AG04450 (cell line): ENCODE data around the gene MAGI3. TPM values are rescaled to one million over a fixed set of nuclear protein-coding genes. Genes with fewer than 3 reads are reported as not detected.

Experiments used
- CTCF ChIA-PET: fragments of 300-600, 350-600 bp; formaldehyde crosslinking; extraction: SDS; loops from one replicate; lab custom pipeline; 2022; ENCODE audit warnings: antibody characterized with exemption, inconsistent platforms; lab: Charles Lee
- POLR2A ChIA-PET: fragments of 350-600 bp; formaldehyde crosslinking; extraction: SDS; loops from one replicate; lab custom pipeline; 2021; ENCODE audit warnings: antibody characterized with exemption, inconsistent platforms; lab: Yijun Ruan, JAX
- DNase-seq: peaks from one replicate; pipeline ENCODE4 v3.0.0-alpha.2; 2011; ENCODE audit warnings: low read depth, low spot score
- H3K27ac ChIP-seq: one replicate; pipeline ENCODE4 v1.5.1; 2012; ENCODE audit warnings: low read depth, low read length, control low read depth
- H3K27me3 ChIP-seq: one replicate; pipeline ENCODE4 v1.6.0; 2012; ENCODE audit warnings: low read length; ENCODE audit not compliant: control insufficient read depth, insufficient read depth
- H3K4me3 ChIP-seq: 2 replicates; pipeline ENCODE4 v1.5.1; 2011; ENCODE audit warnings: mild to moderate bottlenecking, low read depth, low read length, control low read depth
- H3K9me3 ChIP-seq: 2 replicates; pipeline ENCODE4 v1.5.1; 2012; ENCODE audit warnings: low read length; ENCODE audit not compliant: control insufficient read depth, insufficient read depth
- polyA plus RNA-seq: library from polyadenylated mRNA; depleted of rRNA; stranded (reverse); fragments of >200 nt; gene quantifications from 2 replicates; pipeline ENCODE4 v1.2.3, GENCODE V29; 2011
- TF ChIP-seq, protein P1 (sequence below): IDR thresholded peaks from 2 replicates; pipeline ENCODE4 v1.5.1; 2011; ENCODE audit warnings: low read depth, low read length, control low read depth, inconsistent platforms

Gene MAGI3
- polyA plus RNA-seq, 1 experiment: 5.8 TPM

DNA sequence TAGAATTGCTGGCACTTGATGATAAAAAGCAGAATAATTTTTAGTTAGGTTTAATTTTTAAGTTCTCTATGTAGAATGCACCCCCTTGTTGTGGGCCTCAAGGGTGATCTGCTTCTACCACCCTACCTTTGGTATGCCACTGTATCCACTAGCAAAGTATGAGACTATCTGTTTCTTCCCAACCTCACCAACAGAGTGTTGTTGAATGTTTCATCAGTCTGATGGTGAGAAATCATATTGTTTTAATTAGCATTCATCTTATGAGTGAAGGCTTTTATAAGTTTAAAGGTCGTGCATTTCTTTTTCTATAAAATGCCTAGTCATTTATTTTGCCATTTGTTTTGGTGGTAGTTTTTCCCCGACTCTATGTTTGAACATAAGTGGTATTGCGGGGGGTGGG lies 141.0 kb downstream of the MAGI3 start:
- POLR2A ChIA-PET: no interaction called here

DNA sequence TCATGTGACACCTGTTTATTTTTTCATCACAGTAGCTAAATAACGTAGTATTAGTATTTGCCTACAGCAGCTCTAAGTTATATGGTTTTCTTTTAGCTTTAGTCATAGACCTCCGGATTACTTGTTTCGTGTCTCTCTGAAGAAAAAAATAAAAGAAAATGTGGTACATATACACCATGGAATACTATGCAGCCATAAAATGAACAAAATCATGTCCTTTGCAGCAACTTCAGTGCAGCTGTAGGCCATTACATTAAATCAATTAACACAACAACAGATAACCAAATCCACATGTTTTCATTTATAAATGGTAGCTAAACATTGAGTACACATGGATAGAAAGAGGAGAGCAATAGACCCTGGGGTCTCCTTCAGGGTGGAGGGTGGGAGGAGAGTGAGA lies 142.7 kb downstream of the MAGI3 start:
- Histone ChIP-seq H3K27me3 (no peaks in the 10 kb centered on the region), H3K4me3 (no peak overlapping the region), H3K27ac (no peak overlapping the region), H3K9me3 (no peaks in the 10 kb centered on the region)
- DNase-seq: no peak
- TF ChIP-seq, protein P1, sequence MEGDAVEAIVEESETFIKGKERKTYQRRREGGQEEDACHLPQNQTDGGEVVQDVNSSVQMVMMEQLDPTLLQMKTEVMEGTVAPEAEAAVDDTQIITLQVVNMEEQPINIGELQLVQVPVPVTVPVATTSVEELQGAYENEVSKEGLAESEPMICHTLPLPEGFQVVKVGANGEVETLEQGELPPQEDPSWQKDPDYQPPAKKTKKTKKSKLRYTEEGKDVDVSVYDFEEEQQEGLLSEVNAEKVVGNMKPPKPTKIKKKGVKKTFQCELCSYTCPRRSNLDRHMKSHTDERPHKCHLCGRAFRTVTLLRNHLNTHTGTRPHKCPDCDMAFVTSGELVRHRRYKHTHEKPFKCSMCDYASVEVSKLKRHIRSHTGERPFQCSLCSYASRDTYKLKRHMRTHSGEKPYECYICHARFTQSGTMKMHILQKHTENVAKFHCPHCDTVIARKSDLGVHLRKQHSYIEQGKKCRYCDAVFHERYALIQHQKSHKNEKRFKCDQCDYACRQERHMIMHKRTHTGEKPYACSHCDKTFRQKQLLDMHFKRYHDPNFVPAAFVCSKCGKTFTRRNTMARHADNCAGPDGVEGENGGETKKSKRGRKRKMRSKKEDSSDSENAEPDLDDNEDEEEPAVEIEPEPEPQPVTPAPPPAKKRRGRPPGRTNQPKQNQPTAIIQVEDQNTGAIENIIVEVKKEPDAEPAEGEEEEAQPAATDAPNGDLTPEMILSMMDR: no peak
- ChIA-PET POLR2A (no interaction called here), CTCF (interaction anchor here (1.5 kb wide), 1 partner anchor 10 kb away, joined by 3 read pairs; no protein-coding TSS in a partner anchor)

More for the DNA sequence above, 141.0 kb downstream of the MAGI3 start:
- Histone ChIP-seq H3K4me3 (no peak overlapping the region), H3K27me3 (no peaks in the 10 kb centered on the region), H3K9me3 (no peaks in the 10 kb centered on the region), H3K27ac (no peak overlapping the region)
- no peak for DNase-seq
- TF ChIP-seq, protein P1: no peak
- CTCF ChIA-PET: interaction anchor here (0.6 kb wide), 1 partner anchor 147 kb away, joined by 4 read pairs; no protein-coding TSS in a partner anchor

DNA sequence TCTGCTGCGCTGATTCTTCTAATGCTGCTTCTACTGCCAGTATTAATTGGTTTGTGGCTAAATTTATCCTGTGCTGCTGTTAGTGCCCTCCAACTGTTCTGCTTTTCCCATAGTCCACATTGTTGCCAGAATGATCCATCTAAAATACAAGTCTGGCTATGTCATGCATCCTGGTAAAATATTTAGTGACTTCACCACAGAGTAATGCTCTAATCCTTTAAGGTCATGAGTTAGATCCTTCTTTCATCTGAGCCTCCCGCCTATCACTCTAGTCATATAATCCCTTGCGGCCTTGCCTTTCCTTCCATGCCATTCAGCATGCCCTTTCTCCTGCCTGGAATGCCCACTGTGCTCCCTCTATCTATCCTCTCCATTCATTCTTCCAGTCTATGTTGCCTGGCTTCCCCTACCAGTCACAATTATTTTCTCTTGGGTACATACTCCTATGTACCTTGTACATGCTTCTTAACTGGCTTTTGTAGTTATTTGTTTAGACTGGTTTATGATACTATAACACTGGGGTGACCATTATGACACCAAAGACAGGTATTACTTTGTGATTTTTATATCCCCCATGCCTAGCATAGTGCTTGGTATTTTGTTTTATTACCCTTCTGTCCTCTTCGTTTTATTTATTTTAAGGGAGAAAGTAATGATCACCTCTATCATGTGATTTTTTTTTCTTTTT lies 144.0 kb downstream of the MAGI3 start:
- H3K27ac ChIP-seq: no peak overlapping the region
- POLR2A ChIA-PET: no interaction called here
- CTCF ChIA-PET: interaction anchor here (0.6 to 1.9 kb wide), 3 partner anchors 9 to 462 kb away, joined by 3 to 5 read pairs (median 4); no protein-coding TSS in a partner anchor
- no peak overlapping the region for H3K4me3 ChIP-seq
- peak; percentile 45 for DNase-seq
- H3K9me3 ChIP-seq: no peaks in the 10 kb centered on the region
- H3K27me3 ChIP-seq: no peaks in the 10 kb centered on the region
- TF ChIP-seq, protein P1: no peak

DNA sequence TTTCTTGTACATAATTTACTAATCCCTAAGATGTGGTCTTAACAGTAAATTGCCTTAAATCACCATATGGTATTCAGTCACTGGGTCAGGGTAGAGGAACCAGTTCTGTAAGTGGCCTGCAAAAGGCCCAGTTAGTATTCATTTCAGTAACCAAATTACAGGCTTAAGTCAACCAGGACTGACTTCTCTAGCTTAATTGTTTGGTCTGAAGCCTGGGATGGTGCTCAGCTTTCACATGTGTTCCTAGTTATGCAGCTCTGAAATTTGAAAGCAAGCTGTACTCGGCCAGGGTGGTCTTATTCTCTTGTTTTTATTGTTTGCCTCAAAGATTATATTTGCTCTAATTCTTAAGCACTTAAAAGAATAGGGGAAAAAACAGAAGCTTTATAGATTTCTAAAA lies 144.6 kb downstream of the MAGI3 start:
- no peak overlapping the region for H3K27ac ChIP-seq
- no peaks in the 10 kb centered on the region for H3K9me3 ChIP-seq
- H3K27me3 ChIP-seq: no peaks in the 10 kb centered on the region
- DNase-seq: no peak
- POLR2A ChIA-PET: no interaction called here
- CTCF ChIA-PET: interaction anchor here (1.9 kb wide), 1 partner anchor 462 kb away, joined by 5 read pairs; no protein-coding TSS in a partner anchor
- TF ChIP-seq, protein P1: no peak
- no peak overlapping the region for H3K4me3 ChIP-seq

DNA sequence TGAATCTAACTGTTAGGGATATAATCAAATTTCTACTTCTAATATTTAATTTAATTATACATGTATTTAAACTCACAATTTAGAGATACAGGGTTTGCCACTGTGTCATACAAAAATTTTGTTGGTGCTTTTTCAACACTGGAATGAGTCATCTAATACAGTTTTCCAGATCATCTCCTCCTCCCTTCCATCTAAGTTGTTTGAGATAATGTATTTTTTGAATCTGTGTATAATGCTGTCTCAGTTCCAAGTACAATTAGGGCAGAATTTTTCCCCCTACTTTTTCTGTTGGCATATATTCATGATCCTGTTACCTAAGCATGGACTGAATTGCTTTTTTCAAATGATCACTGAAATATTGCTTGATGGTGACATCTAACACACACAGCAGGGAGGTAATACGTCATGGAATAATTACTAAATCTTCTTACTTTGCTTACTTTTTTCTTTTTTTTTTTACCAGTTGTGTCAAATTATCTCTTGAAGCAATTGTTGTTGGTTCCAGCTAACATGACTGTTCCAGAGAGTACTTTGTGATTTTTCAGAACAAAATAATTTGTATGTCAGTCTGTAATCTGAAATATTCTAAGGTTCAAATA lies 146.0 kb downstream of the MAGI3 start:
- Histone ChIP-seq H3K27me3 (no peaks in the 10 kb centered on the region), H3K27ac (no peak overlapping the region), H3K9me3 (no peaks in the 10 kb centered on the region), H3K4me3 (no peak overlapping the region)
- TF ChIP-seq, protein P1: no peak
- ChIA-PET POLR2A (interaction anchor here (0.6 kb wide), 1 partner anchor 56 kb away, joined by 3 read pairs; no protein-coding TSS in a partner anchor), CTCF (interaction anchor here (0.5 to 1.9 kb wide), 2 partner anchors 14 to 464 kb away, joined by 4 to 5 read pairs; no protein-coding TSS in a partner anchor)
- DNase-seq: no peak
